Measurements from ENCODE around the gene ANKK1. TPM values are rescaled to one million over a fixed set of nuclear protein-coding genes. Genes with fewer than 3 reads are reported as not detected.

The ANKK1 gene
- under 1 TPM in 3 of 4 donors, not detected in 1; 0.17 to 0.83 (median 0.29) TPM for total RNA-seq

DNA sequence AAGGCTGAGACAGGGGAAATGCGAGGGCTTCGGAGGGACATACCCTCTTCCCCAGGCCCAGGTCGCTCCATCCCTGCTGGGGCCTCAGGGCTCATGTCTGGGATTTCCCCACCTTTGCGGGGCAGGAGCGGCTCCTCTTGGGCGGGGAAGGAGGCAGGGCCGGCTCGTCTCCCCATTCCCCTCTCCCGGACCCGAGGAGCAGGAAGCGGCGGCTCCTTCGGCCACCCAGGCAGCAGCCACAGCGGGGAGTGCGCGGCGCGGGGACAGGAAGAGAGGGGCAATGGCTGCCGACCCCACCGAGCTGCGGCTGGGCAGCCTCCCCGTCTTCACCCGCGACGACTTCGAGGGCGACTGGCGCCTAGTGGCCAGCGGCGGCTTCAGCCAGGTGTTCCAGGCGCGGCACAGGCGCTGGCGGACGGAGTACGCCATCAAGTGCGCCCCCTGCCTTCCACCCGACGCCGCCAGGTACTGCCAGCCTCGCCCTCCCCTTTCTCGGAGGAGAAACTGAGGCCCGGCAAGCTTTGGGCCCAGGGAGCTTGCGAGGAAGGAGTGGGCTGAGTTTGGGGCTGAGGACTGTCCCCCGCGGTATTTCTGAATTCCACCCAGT lies at the start of gene ANKK1:
Gene ANKK1, plus strand, starts transcription at position 175 of the 607 bp plus-strand sequence. Its CDS starts 106 bp downstream, at position 281.
- no peaks in the 10 kb centered on the region for H3K9me3 ChIP-seq
- intact Hi-C loops (cut with DNase I), result no loop called here
- H3K36me3 ChIP-seq, result no peaks in the 10 kb centered on the region
- H3K27me3 ChIP-seq, result peaks cover 0 to 51% (median 13%) of the 10 kb centered on the region in 4 donors
- TF ChIP-seq CTCF (IDR thresholded peaks at IDR 0.05) (peak in 2 of 3 experiments; percentile 11 to 14), POLR2A (IDR thresholded peaks at IDR 0.05; ENCODE audit: low read depth) (no peak)
- H3K27ac ChIP-seq (replicated peaks in 1 of 4), result no peak within 1 kb of the TSS
- peaks cover 0 to 10% (median 9%) of the 10 kb centered on the region in 4 donors for H3K4me1 ChIP-seq
- H3K4me3 ChIP-seq, result peak within 1 kb of the TSS; percentile 9 to 31 (median 20)
- 18% methylated on average over 12 of the region's 46 CpGs for WGBS
- DNase-seq (ENCODE audit: extremely low spot score), result no peak

- Histone ChIP-seq H3K27ac (replicated peaks in 1 of 4) (no peak overlapping the region), H3K4me3 (no peak overlapping the region), H3K9me3 (peaks cover 0 to 3% (median 0%) of the 10 kb centered on the region in 4 donors), H3K27me3 (no peaks in the 10 kb centered on the region), H3K4me1 (no peaks in the 10 kb centered on the region), H3K36me3 (peaks cover 37 to 98% (median 73%) of the 10 kb centered on the region in 4 donors)
- DNase-seq (ENCODE audit: extremely low spot score), result no peak
- 83% methylated on average over 4 of the region's 4 CpGs for WGBS
- intact Hi-C loops (cut with DNase I), result no loop called here
- TF ChIP-seq POLR2AphosphoS5 (IDR thresholded peaks at IDR 0.05), result no peak
- TF ChIP-seq POLR2A (IDR thresholded peaks at IDR 0.05; ENCODE audit: low read depth), result no peak
- TF ChIP-seq EP300 (IDR thresholded peaks at IDR 0.05), result no peak
- TF ChIP-seq CTCF (IDR thresholded peaks at IDR 0.05), result no peak
These were observed 48.8 kb upstream of the ANKK1 start for GRCh38 chr11:113338730-113339129.

GRCh38 chr11:113339929-113340589 lies 47.5 kb upstream of the ANKK1 start:
- H3K9me3 ChIP-seq, result peaks cover 0 to 3% (median 0%) of the 10 kb centered on the region in 4 donors
- no peak overlapping the region for H3K27ac ChIP-seq (replicated peaks in 1 of 4)
- peaks cover 36 to 96% (median 70%) of the 10 kb centered on the region in 4 donors for H3K36me3 ChIP-seq
- H3K4me1 ChIP-seq, result no peaks in the 10 kb centered on the region
- DNase-seq (ENCODE audit: extremely low spot score), result peak; percentile 21
- TF ChIP-seq POLR2AphosphoS5 (IDR thresholded peaks at IDR 0.05) (no peak), POLR2A (IDR thresholded peaks at IDR 0.05; ENCODE audit: low read depth) (no peak), EP300 (IDR thresholded peaks at IDR 0.05) (no peak), CTCF (IDR thresholded peaks at IDR 0.05) (no peak)
- no peak overlapping the region for H3K4me3 ChIP-seq
- intact Hi-C loops (cut with DNase I), result no loop called here
- H3K27me3 ChIP-seq, result no peaks in the 10 kb centered on the region
- 78% methylated on average over 6 of the region's 6 CpGs for WGBS

DNA sequence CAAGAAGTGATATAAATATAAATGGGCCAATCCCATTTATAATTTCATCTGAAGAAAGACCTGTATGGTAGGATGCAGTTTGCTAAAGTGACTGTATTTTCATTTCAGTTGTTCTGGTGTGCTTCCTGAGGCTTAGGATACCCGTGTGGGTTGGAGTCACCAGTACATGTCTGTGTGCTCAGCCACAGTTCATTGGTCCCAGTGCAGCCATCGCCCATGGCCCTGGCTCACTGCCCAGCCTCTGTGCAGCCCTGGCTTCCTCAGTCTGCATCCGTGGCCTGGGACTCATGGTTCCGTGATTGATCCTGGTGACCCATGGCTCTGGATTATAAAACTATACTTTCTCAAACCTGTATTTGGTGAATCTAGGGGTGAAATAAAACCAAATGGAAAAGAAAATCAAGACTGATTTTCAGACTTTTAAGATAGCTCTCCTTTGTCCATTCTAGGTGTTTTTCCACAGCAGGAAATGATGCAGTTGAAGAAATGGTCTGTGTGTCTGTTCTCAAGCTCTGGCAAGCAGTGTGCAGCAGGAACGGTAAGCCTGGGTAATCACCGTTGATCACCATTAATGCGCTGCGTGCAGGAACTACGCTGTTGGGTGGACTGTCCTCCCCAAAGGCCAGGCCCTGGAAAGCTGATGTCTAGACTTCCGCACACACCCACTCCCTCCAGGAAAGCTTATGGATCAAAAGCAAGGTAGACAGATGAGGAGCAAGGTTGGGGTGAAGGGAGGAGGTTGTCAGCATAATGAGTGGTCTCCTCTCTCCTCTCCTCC lies 46.0 kb upstream of the ANKK1 start:
- Histone ChIP-seq H3K9me3 (peaks cover 0 to 2% (median 0%) of the 10 kb centered on the region in 4 donors), H3K4me1 (no peaks in the 10 kb centered on the region), H3K36me3 (peaks cover 32 to 85% (median 65%) of the 10 kb centered on the region in 4 donors), H3K27me3 (no peaks in the 10 kb centered on the region), H3K27ac (replicated peaks in 1 of 4) (no peak overlapping the region), H3K4me3 (no peak overlapping the region)
- peak; percentile 45 for DNase-seq (ENCODE audit: extremely low spot score)
- 85% methylated on average over 10 of the region's 10 CpGs for WGBS
- TF ChIP-seq POLR2AphosphoS5 (IDR thresholded peaks at IDR 0.05) (no peak), EP300 (IDR thresholded peaks at IDR 0.05) (no peak), CTCF (IDR thresholded peaks at IDR 0.05) (no peak), POLR2A (IDR thresholded peaks at IDR 0.05; ENCODE audit: low read depth) (no peak)
- intact Hi-C loops (cut with DNase I), result no loop called here

Data from esophagus muscularis mucosa (tissue), 4 donors.